ENCODE results near the gene PHLDB1.

Gene PHLDB1

DNA sequence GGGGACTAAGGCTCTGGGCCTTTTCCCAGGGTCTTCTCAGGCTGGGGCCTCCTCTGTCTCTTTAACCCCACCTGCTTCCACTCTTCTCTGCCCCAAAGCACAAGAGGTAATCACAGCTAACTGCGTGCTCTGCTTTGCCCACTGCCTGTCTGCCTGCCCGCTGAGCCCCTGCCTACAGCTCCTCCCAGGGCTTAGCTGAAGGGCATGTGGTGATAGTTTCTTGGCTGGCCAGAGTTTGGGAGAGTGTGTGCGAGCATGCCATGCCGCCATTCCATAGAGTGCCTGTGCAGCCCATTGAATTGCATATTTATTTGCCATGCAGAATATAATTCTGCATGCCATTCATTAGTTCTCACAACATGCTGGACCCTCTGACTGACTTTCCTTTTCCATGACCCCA, 32.5 kb downstream of the PHLDB1 start:
- in situ Hi-C loops (cut with MboI; ENCODE audit: low sequenced_read_pairs, unreplicated experiment), result no loop called here
- TF ChIP-seq, protein P1, sequence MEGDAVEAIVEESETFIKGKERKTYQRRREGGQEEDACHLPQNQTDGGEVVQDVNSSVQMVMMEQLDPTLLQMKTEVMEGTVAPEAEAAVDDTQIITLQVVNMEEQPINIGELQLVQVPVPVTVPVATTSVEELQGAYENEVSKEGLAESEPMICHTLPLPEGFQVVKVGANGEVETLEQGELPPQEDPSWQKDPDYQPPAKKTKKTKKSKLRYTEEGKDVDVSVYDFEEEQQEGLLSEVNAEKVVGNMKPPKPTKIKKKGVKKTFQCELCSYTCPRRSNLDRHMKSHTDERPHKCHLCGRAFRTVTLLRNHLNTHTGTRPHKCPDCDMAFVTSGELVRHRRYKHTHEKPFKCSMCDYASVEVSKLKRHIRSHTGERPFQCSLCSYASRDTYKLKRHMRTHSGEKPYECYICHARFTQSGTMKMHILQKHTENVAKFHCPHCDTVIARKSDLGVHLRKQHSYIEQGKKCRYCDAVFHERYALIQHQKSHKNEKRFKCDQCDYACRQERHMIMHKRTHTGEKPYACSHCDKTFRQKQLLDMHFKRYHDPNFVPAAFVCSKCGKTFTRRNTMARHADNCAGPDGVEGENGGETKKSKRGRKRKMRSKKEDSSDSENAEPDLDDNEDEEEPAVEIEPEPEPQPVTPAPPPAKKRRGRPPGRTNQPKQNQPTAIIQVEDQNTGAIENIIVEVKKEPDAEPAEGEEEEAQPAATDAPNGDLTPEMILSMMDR (IDR thresholded peaks at IDR 0.05; ENCODE audit: borderline replicate concordance, control extremely low read depth, extremely low read depth, insufficient read depth, missing control alignments), result no peak
- DNase-seq (ENCODE audit: low spot score), result no peak

DNA sequence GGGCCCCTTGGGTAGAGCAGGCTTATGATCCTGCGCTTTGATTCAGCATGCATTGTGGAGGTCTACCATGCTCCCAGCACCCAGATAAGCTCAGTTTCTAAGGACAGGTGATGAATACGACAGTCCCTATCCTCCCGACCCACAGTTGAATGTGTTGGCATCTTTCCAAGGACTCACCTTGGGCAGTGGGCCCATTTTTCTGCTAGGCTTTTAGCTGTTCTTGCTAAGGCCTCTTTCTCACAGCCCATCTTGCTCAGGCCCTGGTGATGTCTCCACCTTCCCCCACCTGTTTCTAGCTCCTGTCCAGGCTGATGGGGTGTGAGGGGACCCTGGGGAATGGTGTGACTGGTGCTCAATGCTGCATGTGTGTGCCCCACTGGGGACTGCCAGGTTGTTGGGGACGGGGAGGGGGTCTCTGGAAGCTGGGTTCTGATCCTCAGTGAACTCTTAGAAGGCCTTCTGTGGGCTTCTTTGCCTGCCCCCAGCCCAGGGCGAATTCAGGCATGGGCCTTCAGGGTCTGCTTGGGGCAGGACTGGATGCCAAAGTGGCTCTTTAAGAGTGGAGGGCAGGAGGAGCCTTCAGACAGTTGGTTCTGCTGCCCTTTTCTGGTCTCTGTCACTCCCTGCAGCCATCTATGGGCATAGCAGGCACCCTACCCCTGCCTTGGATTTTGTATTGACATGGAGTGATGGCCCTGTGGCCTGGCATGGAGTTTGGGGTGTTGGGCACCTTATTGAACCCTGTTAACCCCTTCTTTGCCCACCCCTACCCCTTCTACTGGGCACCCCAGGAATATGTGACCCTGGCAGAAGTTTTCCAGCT, 33.1 kb downstream of the PHLDB1 start:
- DNase-seq (ENCODE audit: low spot score), result no peak
- in situ Hi-C loops (cut with MboI; ENCODE audit: low sequenced_read_pairs, unreplicated experiment), result no loop called here

DNA sequence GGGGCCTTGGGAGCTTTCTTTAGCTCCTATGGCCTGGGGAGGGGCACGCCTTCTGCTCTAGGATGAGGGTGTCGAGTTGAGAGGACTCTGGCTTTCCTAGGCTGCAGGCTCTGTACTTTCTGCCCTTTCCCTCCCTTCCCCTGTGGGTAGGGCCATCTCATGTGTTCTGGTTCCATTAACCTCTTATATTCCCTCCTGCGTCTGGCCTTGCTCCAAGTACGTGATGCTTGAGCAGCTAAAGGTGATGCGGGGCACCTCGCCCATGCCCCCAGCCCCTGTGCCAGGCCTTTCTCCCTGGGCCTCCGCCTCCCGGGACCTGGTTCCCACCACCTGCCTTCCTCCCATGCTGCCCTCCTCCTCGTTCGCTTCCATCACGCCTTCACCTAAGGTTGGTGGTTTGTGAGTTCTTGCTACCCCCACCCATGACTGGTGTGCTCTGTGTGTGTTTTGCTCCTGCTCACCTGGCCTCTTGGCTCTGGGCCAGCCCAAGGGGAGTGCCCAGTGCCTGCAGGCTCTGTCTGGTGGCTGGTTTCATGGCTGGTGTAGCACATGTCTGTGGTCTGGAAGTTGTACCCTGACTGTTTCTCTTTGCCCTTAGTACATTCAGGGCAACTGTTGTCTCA, 34.1 kb downstream of the PHLDB1 start:
- TF ChIP-seq, protein P1 (IDR thresholded peaks at IDR 0.05; ENCODE audit: borderline replicate concordance, control extremely low read depth, extremely low read depth, insufficient read depth, missing control alignments), result no peak
- no peak for DNase-seq (ENCODE audit: low spot score)
- in situ Hi-C loops (cut with MboI; ENCODE audit: low sequenced_read_pairs, unreplicated experiment), result no loop called here

More for the DNA sequence above, 33.1 kb downstream of the PHLDB1 start:
- TF ChIP-seq, protein P1 (IDR thresholded peaks at IDR 0.05; ENCODE audit: borderline replicate concordance, control extremely low read depth, extremely low read depth, insufficient read depth, missing control alignments), result no peak

DNA sequence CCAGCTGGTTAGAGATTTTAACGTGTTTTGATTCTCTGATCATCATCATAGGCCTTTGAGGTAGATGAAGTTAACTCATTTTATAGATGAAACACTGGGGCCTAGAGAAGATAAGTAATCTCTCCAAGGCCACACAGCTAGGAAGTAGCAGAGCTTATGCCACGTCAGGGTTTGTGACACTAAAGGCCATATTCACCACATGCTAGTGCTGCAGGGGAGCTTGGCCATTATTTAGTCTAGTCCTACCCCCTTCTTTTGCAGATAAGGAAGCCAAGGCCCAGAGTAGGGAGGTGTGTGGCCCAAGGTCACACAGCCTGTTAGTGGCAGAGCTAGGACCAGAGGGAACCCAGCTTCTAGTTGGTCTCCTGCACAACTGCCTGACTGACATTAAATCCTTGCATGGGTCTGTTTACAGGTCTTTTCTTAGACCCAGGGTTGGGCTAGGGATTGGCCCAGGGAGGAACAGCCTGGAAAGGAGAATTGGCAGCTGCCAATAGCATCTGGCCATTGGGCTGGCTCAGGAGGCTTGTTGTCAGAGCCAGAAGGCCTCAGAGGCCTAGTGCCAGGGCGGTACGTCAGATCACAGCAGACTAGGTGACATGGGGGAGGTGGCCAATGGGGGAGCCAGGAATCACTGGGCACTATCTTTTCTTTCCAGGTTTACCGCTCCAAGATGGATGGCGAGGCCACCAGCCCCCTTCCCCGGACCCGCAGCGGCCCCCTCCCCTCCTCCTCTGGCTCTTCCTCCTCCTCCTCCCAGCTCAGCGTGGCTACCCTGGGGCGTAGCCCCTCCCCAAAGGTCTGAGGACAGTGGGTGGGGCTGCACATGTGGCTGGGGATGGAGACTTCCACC, 36.0 kb downstream of the PHLDB1 start:
- in situ Hi-C loops (cut with MboI; ENCODE audit: low sequenced_read_pairs, unreplicated experiment), result no loop called here
- TF ChIP-seq, protein P1 (IDR thresholded peaks at IDR 0.05; ENCODE audit: borderline replicate concordance, control extremely low read depth, extremely low read depth, insufficient read depth, missing control alignments), result no peak
- DNase-seq (ENCODE audit: low spot score), result no peak

DNA sequence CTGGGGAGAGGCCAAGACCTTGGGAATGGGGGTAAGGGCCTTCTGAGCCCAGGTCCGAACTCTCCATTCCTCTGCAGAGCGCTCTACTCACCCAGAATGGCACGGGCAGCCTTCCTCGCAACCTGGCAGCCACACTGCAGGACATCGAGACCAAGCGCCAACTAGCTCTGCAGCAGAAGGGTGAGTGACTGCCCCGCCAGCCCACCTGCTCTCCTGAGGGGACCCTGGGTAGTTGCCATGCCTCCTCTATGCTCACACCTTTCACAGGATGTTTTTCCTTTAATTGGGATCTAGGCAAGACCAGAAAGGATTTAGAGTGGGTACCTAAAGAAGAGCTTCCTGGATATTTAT, 36.6 kb downstream of the PHLDB1 start:
- TF ChIP-seq, protein P1 (IDR thresholded peaks at IDR 0.05; ENCODE audit: borderline replicate concordance, control extremely low read depth, extremely low read depth, insufficient read depth, missing control alignments), result no peak
- DNase-seq (ENCODE audit: low spot score), result no peak
- in situ Hi-C loops (cut with MboI; ENCODE audit: low sequenced_read_pairs, unreplicated experiment), result no loop called here

DNA sequence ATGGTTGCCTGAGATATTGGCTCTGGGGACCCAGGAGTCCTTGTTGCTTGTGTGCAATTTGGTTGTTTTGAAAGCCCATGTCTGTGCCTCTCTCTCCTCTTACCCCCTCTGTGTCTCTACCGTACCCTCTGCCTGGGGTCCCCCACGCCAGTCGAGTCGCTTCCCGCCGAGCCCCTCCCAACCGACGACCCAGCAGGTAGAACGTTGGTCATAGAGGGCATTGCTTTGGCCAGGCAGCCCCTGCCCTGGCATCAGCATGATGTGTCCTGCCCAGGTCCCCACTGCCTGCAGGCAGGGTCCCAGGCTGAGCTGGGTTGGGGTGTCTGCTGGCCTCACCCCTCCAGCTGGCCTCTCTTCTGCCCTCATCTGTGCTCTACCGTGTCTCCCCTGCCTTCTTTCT, 37.1 kb downstream of the PHLDB1 start:
- TF ChIP-seq, protein P1 (IDR thresholded peaks at IDR 0.05; ENCODE audit: borderline replicate concordance, control extremely low read depth, extremely low read depth, insufficient read depth, missing control alignments), result no peak
- in situ Hi-C loops (cut with MboI; ENCODE audit: low sequenced_read_pairs, unreplicated experiment), result no loop called here
- DNase-seq (ENCODE audit: low spot score), result no peak
